ENCODE data around the gene NOS1.

DNA sequence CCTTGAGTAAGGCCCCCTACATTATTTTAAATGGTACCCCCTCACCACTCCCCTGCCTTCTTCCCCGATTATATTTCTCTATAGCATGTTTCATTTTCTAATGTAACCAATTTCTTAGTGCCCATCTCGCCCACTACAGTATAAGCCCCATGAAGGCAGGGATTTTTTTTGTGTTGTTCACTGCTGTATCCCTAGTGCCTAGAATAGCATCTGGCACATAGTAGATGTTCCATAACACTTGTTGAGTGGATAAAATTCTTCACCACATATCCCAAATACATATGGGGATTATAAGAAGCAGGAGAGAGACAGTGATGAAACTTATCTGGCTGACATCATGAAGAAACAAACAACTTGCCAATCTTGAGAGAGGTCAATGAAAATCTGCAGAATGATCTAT, 182.7 kb downstream of the NOS1 start:
- TF ChIP-seq, protein P1, sequence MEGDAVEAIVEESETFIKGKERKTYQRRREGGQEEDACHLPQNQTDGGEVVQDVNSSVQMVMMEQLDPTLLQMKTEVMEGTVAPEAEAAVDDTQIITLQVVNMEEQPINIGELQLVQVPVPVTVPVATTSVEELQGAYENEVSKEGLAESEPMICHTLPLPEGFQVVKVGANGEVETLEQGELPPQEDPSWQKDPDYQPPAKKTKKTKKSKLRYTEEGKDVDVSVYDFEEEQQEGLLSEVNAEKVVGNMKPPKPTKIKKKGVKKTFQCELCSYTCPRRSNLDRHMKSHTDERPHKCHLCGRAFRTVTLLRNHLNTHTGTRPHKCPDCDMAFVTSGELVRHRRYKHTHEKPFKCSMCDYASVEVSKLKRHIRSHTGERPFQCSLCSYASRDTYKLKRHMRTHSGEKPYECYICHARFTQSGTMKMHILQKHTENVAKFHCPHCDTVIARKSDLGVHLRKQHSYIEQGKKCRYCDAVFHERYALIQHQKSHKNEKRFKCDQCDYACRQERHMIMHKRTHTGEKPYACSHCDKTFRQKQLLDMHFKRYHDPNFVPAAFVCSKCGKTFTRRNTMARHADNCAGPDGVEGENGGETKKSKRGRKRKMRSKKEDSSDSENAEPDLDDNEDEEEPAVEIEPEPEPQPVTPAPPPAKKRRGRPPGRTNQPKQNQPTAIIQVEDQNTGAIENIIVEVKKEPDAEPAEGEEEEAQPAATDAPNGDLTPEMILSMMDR (conservative IDR thresholded peaks at IDR 0.05; ENCODE audit: low read length): no peak
- no peak for TF ChIP-seq EZH2phosphoT487 (IDR thresholded peaks at IDR 0.05; ENCODE audit: borderline replicate concordance, low read depth, low read length)
